8988T (cell line): ENCODE measurements around the gene CDR2L.
"Not testable (repeated sequence)": the region's sequence is repeated elsewhere in the genome, so short reads cannot be mapped to it uniquely, and the experiment has no call there.

Source experiments
- DNase-seq: peaks from one replicate; pipeline ENCODE4 v3.0.0; 2011

Gene CDR2L

DNA sequence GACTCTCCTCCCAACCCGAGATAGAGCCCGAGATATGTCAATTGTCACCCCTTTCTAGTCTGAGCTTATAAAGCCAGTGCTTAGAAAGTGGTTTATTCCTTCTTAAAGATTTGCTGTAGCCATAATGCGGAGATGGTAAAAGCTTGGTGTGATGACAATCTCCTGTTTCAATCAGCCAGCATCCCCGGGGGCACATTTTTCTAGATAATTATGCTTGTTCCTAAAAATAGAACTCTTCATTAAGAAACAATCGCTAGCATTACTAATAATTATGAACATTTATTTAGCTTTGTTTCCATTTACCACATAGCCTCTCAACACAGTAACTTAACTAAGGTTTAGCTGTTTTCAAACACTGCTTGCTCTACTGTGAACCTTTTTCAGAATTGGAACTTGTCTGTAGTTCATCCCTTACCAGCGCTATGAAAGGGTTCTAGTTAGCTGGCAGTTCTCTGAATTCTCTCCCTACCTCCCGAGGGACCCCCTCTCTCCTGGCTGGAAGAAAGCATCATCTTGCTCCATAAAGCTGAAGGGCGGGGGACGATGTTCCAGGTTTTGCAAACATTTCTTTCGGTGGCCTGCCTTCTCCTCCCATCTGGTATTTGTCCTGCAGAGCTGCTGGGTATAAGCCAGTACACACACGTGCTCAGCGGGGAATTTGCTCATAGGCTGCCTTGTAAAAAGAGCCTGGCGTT lies 24.1 kb downstream of the CDR2L start:
- DNase-seq = no peak

DNA sequence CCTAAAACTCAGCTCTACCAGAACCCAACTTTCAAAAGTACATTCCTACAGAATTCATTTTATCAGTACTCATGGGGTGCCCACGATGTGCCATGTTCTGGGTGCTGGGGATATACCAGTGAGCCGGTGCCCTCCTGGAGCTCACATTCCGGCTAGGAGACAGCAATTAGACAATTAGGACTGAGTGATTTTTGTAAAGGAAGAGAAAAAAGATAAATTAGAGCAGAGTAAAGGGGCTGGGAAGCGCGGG lies 24.6 kb downstream of the CDR2L start:
- no peak for DNase-seq

DNA sequence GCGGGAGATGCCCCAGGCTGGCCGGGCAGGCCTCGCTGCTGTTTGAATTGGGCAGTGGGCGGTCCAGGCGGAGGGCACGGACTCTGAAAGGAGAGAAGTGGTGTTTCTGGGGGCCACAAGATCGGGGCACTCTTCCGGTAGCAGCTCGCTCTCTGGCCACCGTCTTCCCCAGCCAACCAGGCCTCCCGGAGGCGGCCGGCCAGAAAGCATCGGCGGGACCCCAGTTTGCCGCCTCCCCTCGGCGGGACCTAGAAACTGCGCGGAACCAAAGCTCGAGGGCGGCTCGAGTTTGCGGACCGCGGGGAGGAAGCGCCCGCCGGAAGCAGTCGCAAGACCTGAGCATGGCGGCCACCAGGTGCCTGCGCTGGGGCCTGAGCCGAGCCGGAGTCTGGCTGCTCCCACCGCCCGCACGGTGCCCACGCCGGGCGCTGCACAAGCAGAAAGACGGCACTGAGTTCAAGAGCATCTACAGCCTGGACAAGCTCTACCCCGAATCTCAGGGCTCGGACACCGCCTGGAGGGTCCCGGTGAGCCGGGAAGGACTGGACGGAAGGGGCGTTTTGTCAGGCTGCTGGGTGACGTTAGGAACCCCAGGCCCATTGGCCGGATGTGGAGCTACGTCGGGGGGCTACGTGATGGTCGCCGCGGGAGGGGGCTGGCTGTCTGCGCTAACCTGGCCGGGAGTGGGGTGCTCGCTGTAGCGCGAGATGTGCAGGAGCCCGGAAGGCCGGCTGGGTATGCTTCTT lies 25.1 kb downstream of the CDR2L start, which contains the start of gene MRPL58:
MRPL58 (plus strand) TSS at position 325 of the 746 bp plus-strand sequence; CDS start at position 342, 17 bp downstream.
- peak; percentile 67 for DNase-seq

DNA sequence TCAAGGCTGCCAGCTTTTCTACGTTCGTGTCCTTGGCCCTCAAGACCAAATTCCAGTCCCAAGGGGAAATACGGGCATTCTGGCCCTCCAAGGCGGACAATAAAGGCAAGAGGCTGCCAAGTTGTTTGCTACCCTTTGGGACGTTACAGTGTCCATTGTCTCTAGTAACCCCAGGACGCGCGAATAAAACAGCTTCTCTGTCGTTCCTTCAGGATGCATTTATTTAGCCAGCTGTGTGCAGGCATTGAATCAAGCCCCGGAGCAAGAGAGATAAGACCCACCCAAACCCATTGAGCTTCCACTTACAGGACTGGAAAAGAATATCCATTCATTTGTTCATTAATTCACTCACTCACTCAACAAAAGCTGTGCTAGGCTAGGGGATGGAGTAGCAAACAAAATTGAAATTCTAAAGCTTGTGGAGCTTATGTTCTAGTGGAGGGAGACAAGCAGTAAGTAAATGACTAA lies 25.7 kb downstream of the CDR2L start:
- no peak for DNase-seq

DNA sequence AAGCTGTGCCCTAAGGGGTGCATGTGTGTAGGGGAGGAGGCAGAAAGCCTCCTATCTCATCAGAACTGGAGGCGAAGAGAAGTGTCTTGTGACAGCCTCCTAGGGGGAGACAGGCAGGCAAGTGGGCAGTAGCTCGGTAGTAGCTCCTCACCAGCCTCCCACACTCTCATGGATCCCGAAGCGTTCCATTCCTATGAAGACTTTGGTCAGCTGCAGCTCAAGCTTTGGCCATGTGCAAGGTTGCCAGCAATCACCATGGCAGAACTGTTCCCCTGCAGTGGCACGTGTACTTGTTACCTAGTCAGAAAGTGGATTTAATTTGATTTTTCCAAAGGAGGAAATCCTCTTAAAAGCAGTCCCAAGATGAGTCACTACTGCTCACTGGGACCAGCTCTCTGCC lies 31.7 kb downstream of the CDR2L start:
- no peak for DNase-seq

DNA sequence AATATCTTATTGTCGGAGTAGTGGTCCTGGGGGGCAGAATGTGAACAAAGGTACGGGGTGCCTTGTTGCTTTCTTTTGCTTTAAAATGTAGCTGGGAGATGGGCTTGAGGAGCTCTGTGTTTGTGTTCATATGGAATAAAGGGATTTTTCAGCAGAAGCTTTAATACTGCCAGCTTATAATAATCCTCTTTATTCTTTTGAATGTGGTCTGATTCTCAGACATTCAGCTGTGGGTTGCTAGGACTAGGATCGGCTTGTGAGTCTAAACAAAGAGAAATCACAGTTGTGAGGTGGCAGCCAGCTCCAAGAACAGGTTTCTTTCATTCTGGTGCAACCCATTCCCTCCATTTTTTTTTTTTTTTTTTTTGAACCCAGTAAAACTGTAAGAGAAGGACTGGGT lies 32.3 kb downstream of the CDR2L start:
- DNase-seq = no peak

DNA sequence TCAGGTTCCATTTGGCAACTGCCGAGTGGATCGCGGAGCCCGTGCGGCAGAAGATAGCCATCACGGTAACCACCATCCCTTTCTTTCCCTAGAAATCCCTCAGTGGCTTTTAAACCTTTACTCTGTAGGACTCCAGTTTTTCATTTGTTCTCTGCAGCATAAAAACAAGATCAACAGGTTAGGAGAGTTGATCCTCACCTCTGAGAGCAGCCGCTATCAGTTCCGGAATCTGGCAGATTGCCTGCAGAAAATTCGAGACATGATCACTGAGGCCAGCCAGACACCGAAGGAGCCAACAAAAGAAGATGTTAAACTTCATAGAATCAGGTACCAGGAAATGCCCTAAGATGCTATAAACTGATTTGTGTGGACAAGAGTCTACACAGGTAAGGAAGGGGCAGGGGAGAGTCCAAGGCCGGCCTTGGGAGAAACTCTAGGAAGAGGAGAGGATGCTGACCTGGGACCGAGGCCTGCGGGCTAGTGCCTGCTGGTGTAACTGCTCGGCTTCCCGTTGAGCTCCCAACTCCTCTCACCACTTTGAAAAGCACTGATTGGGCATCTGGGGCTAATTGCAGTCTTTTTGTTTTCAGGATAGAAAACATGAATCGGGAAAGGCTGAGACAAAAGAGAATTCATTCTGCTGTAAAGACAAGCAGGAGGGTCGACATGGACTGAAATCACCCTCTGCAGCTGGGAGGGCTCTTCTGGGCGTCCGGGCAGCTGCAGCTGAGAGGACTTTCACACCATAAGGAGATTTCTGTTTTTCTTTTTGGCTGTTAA lies 33.1 kb downstream of the CDR2L start:
- no peak for DNase-seq

DNA sequence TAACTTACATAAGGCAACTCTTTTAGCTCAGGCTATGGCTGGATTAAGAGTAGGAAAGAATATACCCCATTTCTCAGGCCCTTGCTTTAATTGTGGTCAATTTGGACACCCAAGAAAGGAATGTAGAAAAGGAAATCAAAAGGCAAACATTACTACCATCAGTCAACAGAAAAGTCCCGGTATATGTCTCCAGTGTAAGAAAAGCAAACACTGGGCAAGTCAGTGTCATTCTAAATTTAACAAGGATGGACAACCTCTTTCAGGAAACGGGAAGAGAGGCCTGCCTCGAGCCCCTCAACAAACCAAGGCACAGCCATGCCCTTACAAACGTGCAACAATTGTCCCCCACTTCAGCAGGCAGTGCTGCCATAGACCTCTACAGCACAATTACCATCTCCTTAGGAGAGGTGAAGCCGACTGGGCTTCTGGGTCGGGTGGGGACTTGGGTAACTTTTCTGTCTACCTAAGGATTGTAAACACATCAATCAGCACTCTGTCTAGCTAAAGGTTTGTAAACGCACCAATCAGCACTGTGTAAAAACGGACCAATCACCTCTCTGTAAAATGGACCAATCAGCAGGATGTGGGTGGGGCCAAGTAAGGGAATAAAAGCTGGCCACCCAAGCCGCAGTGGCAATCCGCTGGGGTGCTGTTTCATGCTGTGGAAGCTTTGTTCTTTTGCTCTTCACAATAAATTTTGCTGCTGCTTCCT lies 37.4 kb downstream of the CDR2L start:
- DNase-seq = no peak

DNA sequence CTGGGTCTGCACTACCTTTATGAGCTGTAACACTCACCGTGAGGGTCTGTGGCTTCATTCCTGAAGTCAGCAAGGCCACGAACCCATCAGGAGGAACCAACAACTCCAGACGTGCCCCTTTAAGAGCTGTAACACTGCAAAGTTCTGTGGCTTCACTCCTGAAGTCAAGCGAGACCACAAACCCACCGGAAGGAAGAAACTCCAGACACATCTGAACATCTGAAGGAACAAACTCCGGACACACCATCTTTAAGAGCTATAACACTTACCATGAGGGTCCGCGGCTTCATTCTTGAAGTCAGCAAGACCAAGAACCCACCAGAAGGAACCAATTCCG lies 37.9 kb downstream of the CDR2L start:
- DNase-seq = not testable (repeated sequence)

DNA sequence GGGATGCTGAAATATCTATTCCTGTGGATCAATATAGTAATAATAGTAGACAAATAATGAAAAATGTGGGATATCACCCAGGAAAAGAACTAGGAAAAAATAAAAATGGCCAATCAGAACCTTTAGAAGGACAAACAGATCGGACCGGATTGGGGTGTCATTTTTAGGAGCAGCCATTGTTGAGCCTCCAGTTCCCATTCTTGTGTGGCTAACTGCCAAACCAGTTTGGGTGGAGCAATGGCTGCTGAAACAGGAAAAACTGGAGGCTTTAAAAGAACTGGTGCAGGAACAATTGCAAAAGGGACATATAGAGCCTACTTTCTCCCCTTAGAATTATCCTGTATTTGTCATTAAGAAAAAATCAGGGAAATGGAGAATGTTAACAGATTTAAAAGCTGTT lies 39.2 kb downstream of the CDR2L start:
- DNase-seq = not testable (repeated sequence)

DNA sequence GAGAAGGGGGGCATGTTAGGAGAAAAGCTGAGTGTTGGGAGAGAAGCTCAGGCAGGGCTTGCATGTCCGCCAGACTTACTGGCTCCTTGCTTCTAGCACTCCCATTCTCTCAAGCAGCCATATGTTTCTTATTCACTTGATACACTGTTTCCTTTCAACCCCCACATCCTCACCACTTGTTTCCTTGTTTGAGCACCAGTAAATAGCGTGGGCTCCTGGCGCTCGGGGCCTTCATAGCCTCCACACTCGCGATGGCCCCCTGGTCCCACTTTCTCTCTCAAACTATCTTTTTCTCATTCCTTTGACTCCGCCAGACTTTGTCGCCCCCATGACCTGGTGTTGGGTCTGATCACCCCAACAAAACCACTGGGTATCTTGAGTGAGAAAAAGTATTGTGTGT lies 42.7 kb downstream of the CDR2L start:
- no peak for DNase-seq

DNA sequence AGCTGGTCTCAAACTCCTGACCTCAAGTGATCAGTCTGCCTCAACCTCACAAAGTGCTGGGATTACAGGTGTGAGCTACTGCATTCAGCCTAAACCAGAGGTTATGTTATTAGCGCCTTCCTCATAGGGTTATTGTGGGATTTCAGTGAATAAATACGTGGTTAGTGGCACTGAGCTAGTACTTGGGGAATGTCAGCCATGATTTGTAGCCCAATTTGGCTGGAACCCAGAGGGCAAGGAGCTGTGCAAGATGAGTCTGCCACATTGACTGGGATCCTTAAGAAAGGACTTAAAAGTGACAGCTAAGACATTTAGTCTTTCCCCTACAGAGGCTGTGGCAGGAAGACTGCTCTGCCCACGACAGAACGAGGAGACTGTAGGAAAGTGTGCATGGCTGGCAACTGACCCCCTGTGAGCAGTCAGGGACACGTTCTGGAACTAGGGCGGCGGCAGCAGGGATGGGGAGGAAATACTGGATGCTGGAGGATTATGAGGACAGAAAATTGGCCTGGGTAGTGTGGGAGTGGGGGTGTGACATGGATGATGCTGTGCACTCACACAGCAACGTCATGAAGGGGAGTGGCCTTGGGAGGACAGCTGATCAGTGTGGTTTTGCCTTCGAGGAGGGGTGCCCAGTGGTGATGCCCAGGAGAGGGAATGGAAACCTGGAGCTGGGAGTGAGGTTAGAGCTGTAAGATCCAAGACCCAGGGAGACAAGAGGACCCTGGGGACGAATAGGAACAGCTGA lies 44.7 kb downstream of the CDR2L start:
- DNase-seq = peak; percentile 59

DNA sequence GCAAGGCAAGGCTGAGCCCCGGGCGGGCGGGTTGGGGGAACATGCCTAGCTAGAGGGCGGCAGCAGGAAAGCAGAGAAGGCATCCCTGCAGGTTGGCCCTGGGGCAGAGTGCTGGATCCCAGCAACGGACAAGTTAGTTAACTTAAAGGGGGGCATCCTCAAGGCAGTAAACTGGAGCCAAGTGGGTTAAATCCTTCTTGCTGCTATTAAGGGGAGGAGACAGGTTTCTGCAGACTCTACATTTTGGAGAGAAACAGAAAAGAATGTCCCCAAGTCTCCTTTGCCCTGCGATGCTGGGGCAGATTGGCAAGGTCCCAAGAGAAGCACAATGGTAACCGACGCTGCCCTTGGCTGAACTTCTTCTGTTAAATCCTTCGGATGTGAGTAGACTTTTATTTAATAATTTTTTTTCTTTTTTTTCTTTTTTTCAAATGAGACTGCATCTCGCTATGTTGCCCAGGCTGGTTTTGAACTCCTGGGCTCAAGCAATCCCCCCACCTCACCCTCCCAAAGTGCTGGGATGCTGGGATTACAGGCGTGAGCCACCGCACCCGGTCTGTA lies 45.4 kb downstream of the CDR2L start:
- DNase-seq = no peak

DNA sequence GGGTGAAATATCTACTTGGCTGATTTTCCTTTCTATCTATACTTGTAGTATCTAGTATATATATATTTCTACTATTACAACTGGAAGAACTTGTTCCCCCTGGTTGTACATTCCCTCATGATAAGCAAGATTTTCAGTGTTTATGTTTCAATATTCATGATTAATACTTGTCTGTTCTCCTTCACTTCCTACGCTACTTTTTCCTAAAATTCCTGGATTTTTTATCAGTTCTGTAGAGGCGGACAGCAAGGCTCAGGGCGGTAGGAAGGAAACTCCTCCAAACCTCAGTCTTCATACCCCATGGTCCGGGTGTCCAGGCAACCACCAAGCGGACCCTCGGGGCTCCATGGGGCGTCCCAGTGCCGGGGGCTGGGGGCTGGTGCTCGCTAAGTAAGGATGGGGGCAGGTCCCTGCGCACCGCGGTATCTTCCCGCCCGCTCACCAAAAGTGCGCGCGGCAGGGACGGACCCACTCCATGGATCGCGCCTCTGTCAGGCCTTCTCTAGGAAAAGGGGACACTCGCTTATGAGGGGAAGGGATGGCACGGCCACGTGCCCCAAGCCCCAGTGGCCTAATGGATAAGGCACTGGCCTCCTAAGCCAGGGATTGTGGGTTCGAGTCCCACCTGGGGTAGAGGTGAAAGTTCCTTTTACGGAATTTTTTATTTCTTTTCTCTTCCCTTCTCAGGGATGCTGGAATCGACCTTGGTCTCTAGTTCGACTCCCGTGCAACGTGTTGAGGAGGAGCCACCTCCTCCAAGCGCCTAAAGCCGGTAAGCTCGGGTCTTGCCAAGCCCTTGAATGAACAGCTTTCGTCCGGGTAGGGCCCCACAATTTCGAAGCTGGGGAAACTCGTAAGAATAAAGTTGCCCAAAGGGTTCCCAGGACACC lies 46.2 kb downstream of the CDR2L start:
- DNase-seq = no peak

DNA sequence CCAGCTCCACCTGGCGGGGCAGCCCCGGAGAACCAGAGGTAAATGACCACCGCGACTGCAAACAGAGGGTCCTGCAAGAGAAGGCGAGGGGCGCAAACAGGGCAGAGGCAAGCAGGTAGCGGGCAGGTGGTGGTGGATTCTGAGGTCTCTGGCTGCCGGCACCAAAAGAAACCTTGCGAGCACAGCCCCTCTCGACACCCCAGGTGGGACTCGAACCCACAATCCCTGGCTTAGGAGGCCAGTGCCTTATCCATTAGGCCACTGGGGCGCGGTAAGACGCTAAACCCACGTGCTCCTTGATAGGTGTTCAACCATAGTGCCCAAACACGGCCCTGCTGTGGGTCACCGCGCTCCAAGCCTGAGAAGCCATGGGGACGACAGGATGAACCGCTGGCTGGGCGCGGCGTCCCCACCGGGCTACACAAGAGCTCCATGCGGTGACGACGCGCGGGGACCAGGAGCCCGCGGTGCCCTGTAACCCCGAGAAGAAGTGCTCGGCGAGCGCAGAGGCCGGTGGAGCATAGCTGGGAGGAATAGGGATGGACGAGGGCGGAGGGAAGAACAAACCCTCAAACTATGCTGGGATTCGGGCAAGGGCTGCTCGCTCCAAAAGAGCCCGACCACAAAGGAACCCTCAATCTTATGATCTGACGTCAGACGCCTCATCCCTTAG lies 46.9 kb downstream of the CDR2L start:
- no peak for DNase-seq

DNA sequence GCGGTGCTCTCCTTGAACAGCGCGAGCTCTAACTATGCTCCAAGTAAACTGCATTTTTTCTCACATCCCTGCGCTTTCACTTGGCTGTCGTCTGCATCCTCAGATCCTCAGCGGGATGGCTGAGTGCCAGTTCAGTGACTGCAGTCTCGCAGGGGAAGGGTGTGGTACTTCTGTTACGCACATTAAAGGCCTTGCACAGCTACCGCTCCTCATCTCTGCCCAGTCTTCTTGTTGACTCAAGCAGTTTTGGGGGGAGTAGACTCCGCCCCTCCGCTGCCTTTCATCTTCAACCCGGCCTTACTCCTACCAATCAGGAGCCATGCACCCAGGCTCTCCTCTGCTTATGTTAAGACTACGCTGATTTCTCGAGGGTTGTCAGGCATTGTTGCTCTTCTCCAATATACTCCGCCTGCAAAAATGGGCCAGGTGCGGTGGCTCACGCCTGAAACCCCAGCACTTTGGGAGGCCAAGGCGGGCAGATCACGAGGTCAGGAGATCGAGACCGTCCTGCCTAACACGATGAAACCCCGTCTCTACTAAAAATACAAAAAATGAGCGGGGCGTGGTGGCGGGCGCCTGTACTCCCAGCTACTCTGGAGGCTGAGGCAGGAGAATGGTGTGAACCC lies 49.3 kb downstream of the CDR2L start:
- DNase-seq = no peak

DNA sequence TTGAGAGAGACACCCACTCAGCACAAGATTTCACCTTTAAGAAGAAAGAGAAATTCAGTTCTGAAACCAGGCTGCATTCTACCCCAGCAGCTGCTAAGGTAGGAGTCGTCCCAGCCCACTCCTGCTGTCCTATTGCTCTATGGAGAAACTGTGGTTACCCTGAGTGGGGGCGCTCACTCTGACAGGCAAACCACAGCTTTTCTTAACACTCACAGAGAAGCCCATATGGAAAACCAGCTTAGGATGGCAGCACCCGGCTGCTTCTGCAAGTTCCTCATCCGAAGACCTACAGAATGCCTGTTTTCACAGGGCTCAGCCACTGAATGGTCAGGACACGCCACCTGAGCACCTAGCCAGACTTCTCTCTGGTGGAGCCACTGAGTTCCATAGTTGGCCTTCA lies 51.8 kb downstream of the CDR2L start:
- DNase-seq = no peak

DNA sequence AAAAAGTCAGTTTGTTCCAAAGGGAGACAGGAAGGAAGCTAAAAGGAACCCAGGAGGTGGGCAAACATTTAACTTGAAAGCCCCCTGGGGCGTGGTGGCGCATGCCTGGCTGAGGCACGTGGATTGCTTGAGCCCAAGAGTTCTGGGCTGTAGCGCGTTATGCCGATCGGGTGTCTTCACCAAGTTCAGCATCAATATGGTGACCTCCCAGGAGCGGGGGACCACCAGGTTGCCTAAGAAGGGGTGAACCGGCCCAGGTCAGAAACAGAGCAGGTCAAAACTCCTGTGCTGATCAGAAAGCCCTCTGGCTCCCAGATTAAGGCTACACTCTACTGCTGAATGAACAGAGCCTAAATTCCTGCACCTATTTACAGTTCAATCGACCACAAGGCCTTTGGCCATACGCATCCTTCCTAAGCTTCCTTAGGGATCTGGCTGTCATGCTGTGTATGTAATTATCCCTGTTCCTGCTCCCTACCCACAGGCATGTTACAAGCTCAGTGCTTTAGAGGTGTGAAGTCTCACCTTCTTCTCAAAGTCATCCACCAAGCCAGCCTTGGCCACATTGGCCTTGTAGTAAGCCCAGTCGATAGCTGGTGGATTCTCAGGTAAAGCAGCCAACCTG lies 54.3 kb downstream of the CDR2L start:
- no peak for DNase-seq

DNA sequence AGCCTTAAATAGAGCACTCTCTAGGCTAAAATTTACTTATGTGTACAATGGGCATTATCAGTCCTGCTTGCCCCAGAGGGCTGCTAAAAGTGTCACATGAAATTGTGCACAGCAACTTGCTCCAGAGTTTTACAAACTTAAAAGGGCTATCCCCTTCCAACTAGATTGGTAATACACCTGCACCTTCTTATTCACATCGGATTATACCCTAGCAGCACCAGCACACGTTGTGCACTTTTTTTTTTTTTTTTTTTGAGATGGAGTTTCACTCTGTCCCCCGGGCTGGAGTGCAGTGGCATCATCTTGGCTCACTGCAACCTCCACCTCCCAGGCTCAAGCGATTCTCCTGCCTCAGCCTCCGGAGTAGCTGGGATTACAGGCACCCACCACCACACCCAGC lies 56.4 kb downstream of the CDR2L start:
- DNase-seq = not testable (repeated sequence)

DNA sequence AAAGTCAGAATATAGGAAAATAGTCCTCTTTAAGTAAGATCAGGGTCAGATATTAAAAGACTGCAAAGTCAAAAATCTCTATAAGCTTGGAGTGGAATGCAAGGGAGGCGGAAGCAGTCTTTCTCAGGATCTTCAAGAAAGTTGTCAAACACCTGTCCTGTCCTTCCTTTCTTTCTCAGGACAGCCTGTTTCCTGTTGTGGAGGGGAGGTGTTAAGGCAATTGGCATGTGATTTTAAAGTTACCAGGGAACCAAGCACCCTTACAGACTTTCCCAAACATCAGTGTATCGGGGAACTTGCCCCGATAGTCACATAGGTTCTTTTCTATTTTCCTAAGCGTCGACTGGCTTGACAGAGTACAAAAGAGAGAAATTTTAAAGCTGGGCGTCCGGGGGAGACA lies 57.3 kb downstream of the CDR2L start:
- DNase-seq = no peak
